ENCODE results near the gene HEATR5B.

DNA sequence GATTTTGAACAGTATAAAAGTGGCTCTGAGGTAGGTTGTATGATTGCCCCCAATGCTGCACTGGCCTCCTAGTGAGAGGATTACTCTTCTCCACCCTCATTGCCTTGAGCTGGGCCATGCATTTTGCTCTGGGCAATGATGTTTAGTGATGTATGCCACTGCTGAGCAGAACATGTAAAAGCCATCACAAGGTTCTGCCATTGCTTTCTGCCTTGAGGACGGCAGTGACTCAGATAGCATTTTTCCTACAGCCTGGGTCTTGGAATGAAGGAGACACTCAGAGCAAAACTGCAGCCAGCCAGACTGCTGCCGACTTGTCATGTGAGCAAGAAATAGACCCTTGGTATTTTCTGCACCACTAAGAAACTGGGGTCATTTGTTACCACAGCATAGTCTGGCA lies 27.8 kb upstream of the HEATR5B start:
- TF ChIP-seq, protein P1, sequence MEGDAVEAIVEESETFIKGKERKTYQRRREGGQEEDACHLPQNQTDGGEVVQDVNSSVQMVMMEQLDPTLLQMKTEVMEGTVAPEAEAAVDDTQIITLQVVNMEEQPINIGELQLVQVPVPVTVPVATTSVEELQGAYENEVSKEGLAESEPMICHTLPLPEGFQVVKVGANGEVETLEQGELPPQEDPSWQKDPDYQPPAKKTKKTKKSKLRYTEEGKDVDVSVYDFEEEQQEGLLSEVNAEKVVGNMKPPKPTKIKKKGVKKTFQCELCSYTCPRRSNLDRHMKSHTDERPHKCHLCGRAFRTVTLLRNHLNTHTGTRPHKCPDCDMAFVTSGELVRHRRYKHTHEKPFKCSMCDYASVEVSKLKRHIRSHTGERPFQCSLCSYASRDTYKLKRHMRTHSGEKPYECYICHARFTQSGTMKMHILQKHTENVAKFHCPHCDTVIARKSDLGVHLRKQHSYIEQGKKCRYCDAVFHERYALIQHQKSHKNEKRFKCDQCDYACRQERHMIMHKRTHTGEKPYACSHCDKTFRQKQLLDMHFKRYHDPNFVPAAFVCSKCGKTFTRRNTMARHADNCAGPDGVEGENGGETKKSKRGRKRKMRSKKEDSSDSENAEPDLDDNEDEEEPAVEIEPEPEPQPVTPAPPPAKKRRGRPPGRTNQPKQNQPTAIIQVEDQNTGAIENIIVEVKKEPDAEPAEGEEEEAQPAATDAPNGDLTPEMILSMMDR (IDR thresholded peaks at IDR 0.05; ENCODE audit: low read depth, low read length, poor library complexity, severe bottlenecking): no peak
- TF ChIP-seq EZH2phosphoT487 (IDR thresholded peaks at IDR 0.05; ENCODE audit: borderline replicate concordance, low read length): no peak
